Measurements from ENCODE around the gene PTPRD. TPM values are rescaled to one million over a fixed set of nuclear protein-coding genes. Genes with fewer than 3 reads are reported as not detected.

PTPRD gene
- total RNA-seq, 1 experiment from 2014 or later, result 32.5 TPM

DNA sequence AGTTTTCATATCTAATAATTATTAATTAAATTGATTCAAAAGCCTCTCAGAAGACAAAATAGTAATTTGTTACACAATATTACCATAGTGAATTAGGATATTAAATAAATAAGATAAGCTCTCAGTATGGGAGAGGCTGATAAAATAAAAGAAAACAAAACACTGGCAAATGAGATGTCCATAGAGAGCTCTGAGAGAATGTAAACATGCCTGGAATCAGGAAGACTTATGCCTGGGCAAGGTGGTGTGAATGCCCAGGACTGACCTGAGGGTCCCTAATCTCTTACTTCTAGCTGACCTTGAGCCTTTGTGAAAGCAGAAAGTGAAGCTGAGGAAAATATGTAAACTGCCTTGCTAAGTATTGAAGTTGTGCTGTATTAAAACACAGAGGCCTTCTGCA, 616.5 kb downstream of the PTPRD start:
- Mint-ChIP-seq H3K4me3 (no peak overlapping the region), H3K36me3 (ENCODE audit: insufficient read depth in 1 of 3, low read depth in 3 of 3) (peaks cover 0 to 2% (median 0%) of the 10 kb centered on the region in 3 experiments; a peak in 2 of 7 replicates), H3K27ac (peak overlapping the region in 1 of 3 experiments; percentile 85; a peak in 2 of 7 replicates), H3K4me1 (peaks cover 46 to 53% of the 10 kb centered on the region in 2 experiments), H3K9me3 (no peaks in the 10 kb centered on the region; a peak in 1 of 5 replicates), H3K27me3 (ENCODE audit: low read depth) (no peaks in the 10 kb centered on the region)
- H3K4me2 ChIP-seq (ENCODE audit: insufficient read depth, insufficient read length, low read length), result no peak overlapping the region
- no peak overlapping the region for H3K56ac ChIP-seq (ENCODE audit: insufficient read length, low read depth, low read length)
- no peak overlapping the region for H3K9ac ChIP-seq (ENCODE audit: extremely low read depth, insufficient read length, low read length)
- H4K91ac ChIP-seq (ENCODE audit: insufficient read length, low read depth, low read length), result no peak overlapping the region
- no peak overlapping the region for H2BK120ac ChIP-seq (ENCODE audit: low read depth, low read length, poor library complexity, severe bottlenecking)
- no peak overlapping the region for H3K14ac ChIP-seq (ENCODE audit: insufficient read depth, low read length)
- H3K9me3 ChIP-seq (ENCODE audit: control insufficient read depth, low read depth, low read length), result no peaks in the 10 kb centered on the region
- H2BK12ac ChIP-seq (ENCODE audit: insufficient read length, low read depth, low read length), result no peak overlapping the region
- no peak overlapping the region for H3K23ac ChIP-seq (ENCODE audit: insufficient read length, low read depth, low read length)
- no peaks in the 10 kb centered on the region for H3K23me2 ChIP-seq (ENCODE audit: insufficient read length, low read depth, low read length, poor library complexity, severe bottlenecking)
- H2BK5ac ChIP-seq (ENCODE audit: insufficient read length, low read length), result no peak overlapping the region
- no peak overlapping the region for H2BK20ac ChIP-seq (ENCODE audit: low read depth, low read length, poor library complexity, severe bottlenecking)
- no peak for DNase-seq
- H3K4me1 ChIP-seq (ENCODE audit: insufficient read depth, low read length), result peaks cover 2% of the 10 kb centered on the region; the same call in 1 of the 2 replicates
- H3K79me2 ChIP-seq (ENCODE audit: insufficient read depth, low read length), result no peaks in the 10 kb centered on the region
- no peaks in the 10 kb centered on the region for H4K20me1 ChIP-seq (ENCODE audit: control insufficient read depth, insufficient read depth, insufficient read length)
- H3K18ac ChIP-seq (ENCODE audit: insufficient read length, low read depth, low read length), result no peak overlapping the region
- H4K5ac ChIP-seq (ENCODE audit: insufficient read length, low read depth, low read length), result no peak overlapping the region
- H3K4ac ChIP-seq (ENCODE audit: low read depth, low read length), result no peak overlapping the region
- H3K27me3 ChIP-seq (ENCODE audit: insufficient read depth, low read length), result no peaks in the 10 kb centered on the region
- no peaks in the 10 kb centered on the region for H3K79me1 ChIP-seq (ENCODE audit: insufficient read depth, low read depth, low read length, poor library complexity, severe bottlenecking)
- TF ChIP-seq, protein P1, sequence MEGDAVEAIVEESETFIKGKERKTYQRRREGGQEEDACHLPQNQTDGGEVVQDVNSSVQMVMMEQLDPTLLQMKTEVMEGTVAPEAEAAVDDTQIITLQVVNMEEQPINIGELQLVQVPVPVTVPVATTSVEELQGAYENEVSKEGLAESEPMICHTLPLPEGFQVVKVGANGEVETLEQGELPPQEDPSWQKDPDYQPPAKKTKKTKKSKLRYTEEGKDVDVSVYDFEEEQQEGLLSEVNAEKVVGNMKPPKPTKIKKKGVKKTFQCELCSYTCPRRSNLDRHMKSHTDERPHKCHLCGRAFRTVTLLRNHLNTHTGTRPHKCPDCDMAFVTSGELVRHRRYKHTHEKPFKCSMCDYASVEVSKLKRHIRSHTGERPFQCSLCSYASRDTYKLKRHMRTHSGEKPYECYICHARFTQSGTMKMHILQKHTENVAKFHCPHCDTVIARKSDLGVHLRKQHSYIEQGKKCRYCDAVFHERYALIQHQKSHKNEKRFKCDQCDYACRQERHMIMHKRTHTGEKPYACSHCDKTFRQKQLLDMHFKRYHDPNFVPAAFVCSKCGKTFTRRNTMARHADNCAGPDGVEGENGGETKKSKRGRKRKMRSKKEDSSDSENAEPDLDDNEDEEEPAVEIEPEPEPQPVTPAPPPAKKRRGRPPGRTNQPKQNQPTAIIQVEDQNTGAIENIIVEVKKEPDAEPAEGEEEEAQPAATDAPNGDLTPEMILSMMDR (conservative IDR thresholded peaks at IDR 0.05), result no peak
- H4K8ac ChIP-seq (replicated peaks; ENCODE audit: insufficient read length, low read depth, low read length), result no peak overlapping the region
- no peak overlapping the region for H3K27ac ChIP-seq (ENCODE audit: insufficient read length, low read depth, low read length)
- no peak overlapping the region for H2BK15ac ChIP-seq (ENCODE audit: low read depth, low read length)
- H3T11ph ChIP-seq (ENCODE audit: low read length), result no peak overlapping the region
- no peak overlapping the region for H2AFZ ChIP-seq (ENCODE audit: low read length)
- no peak overlapping the region for H2AK5ac ChIP-seq (ENCODE audit: insufficient read length, low read length)

Measured in H9 (cell line).